Stimulated activated CD8-positive, alpha-beta memory T cell treated with anti-CD3 and anti-CD28 coated beads, Interleukin-7, amount 100 ng/mL, for 4 hours (primary cell): ENCODE data around the gene GATA3.

ENCODE experiments used
- DNase-seq, 2 donors: peaks; one replicate each; pipeline ENCODE4 v3.0.0-alpha.2; 2020; ENCODE audit warnings: low read depth in 2 of 2

The GATA3 gene

GRCh38 chr10:8100366-8100765, 45.9 kb downstream of the GATA3 start:
- no peak for DNase-seq

- no peak for DNase-seq
Measured at GRCh38 chr10:8102708-8103401, 48.4 kb downstream of the GATA3 start.

- DNase-seq, result no peak
Measured at GRCh38 chr10:8103543-8103942, 49.1 kb downstream of the GATA3 start.

- no peak for DNase-seq
Measured at GRCh38 chr10:8104005-8104404, 49.5 kb downstream of the GATA3 start.

- no peak for DNase-seq
Measured at GRCh38 chr10:8104721-8105120, 50.2 kb downstream of the GATA3 start.

- DNase-seq, result no peak
Measured at GRCh38 chr10:8105932-8106331, 51.4 kb downstream of the GATA3 start.

- no peak for DNase-seq
Measured at GRCh38 chr10:8112230-8112905, 57.9 kb downstream of the GATA3 start.

GRCh38 chr10:8112942-8113442, 58.5 kb downstream of the GATA3 start:
- DNase-seq, result no peak

GRCh38 chr10:8113616-8114015, 59.1 kb downstream of the GATA3 start:
- no peak for DNase-seq

- no peak for DNase-seq
Measured at GRCh38 chr10:8114741-8115617, 60.5 kb downstream of the GATA3 start.

- DNase-seq, result no peak
Measured at GRCh38 chr10:8115618-8115980, 61.1 kb downstream of the GATA3 start.

GRCh38 chr10:8116474-8116873, 62.0 kb downstream of the GATA3 start:
- no peak for DNase-seq

- DNase-seq, result no peak
Measured at GRCh38 chr10:8116926-8117493, 62.5 kb downstream of the GATA3 start.

- no peak for DNase-seq
Measured at GRCh38 chr10:8121201-8121890, 66.9 kb downstream of the GATA3 start.

GRCh38 chr10:8122611-8123369, 68.3 kb downstream of the GATA3 start:
- DNase-seq, result no peak

- DNase-seq, result no peak
Measured at GRCh38 chr10:8124436-8124835, 69.9 kb downstream of the GATA3 start.
